Duodenal mucosa (tissue), 2 donors: ENCODE data around the gene HMG20B.

Experiments
- H3K27ac ChIP-seq: one replicate; pipeline ENCODE4 v1.7.0; 2013; ENCODE audit warnings: low read depth, low read length
- H3K27me3 ChIP-seq, 2 donors: one replicate each; pipeline ENCODE4 v1.7.0; 2013; ENCODE audit warnings: low read length in 2 of 2, control low read depth in 1 of 2; ENCODE audit not compliant: insufficient read depth in 2 of 2, control insufficient read depth in 1 of 2
- H3K36me3 ChIP-seq, 2 donors: one replicate each; pipeline ENCODE4 v1.7.0; 2013; ENCODE audit warnings: low read length in 2 of 2, control low read depth in 1 of 2; ENCODE audit not compliant: insufficient read depth in 2 of 2, control insufficient read depth in 1 of 2
- H3K4me1 ChIP-seq, 2 donors: one replicate each; pipeline ENCODE4 v1.7.0; 2013; ENCODE audit warnings: low read length in 2 of 2, control low read depth in 1 of 2; ENCODE audit not compliant: insufficient read depth in 2 of 2, control insufficient read depth in 1 of 2
- H3K4me3 ChIP-seq, 2 donors: one replicate each; pipeline ENCODE4 v1.7.0; 2013; ENCODE audit warnings: low read length in 2 of 2, low read depth in 1 of 2
- H3K9ac ChIP-seq, 2 donors: one replicate each; pipeline ENCODE4 v1.7.0; 2013; ENCODE audit warnings: low read length in 2 of 2, low read depth in 1 of 2
- H3K9me3 ChIP-seq, 2 donors: one replicate each; pipeline ENCODE4 v1.7.0; 2013; ENCODE audit warnings: low read length in 2 of 2, control low read depth in 1 of 2; ENCODE audit not compliant: control insufficient read depth in 1 of 2

The HMG20B gene

DNA sequence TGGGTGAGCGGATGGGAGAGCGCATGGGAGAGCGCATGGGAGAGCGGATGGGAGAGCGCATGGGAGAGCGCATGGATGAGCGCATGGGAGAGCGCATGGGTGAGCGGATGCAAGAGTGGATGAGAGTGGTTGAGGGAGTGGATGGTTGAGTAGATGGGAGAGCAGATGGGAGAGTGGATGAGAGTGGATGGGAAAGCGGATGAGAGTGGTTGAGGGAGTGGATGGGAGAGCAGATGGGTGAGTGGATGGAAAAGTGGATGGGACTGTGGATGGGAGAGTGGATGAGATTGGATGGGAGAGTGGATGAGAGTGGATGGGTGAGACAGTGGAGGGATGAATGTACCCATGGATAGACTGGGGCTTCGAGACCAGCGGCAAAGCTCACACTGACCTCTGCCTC is 42.4 kb upstream of the HMG20B start:
- H3K36me3 ChIP-seq: peaks cover 32 to 83% of the 10 kb centered on the region in 2 donors
- H3K9me3 ChIP-seq: no peaks in the 10 kb centered on the region
- H3K9ac ChIP-seq: no peak overlapping the region
- no peak overlapping the region for H3K4me3 ChIP-seq
- no peaks in the 10 kb centered on the region for H3K27me3 ChIP-seq
- H3K27ac ChIP-seq: no peak overlapping the region
- H3K4me1 ChIP-seq: no peaks in the 10 kb centered on the region

DNA sequence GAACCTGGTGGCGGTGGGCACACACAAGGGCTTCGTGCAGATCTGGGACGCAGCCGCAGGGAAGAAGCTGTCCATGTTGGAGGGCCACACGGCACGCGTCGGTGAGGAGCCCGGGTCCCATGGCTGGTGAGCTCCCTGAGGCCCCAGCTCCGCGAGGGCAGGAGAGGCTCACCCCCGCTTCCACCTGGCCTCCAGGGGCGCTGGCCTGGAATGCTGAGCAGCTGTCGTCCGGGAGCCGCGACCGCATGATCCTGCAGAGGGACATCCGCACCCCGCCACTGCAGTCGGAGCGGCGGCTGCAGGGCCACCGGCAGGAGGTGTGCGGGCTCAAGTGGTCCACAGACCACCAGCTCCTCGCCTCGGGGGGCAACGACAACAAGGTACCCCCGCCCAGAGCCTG is 41.0 kb upstream of the HMG20B start:
- no peak overlapping the region for H3K9ac ChIP-seq
- no peaks in the 10 kb centered on the region for H3K27me3 ChIP-seq
- no peak overlapping the region for H3K27ac ChIP-seq
- H3K36me3 ChIP-seq: peaks cover 40 to 76% of the 10 kb centered on the region in 2 donors
- no peaks in the 10 kb centered on the region for H3K4me1 ChIP-seq
- no peaks in the 10 kb centered on the region for H3K9me3 ChIP-seq
- no peak overlapping the region for H3K4me3 ChIP-seq

DNA sequence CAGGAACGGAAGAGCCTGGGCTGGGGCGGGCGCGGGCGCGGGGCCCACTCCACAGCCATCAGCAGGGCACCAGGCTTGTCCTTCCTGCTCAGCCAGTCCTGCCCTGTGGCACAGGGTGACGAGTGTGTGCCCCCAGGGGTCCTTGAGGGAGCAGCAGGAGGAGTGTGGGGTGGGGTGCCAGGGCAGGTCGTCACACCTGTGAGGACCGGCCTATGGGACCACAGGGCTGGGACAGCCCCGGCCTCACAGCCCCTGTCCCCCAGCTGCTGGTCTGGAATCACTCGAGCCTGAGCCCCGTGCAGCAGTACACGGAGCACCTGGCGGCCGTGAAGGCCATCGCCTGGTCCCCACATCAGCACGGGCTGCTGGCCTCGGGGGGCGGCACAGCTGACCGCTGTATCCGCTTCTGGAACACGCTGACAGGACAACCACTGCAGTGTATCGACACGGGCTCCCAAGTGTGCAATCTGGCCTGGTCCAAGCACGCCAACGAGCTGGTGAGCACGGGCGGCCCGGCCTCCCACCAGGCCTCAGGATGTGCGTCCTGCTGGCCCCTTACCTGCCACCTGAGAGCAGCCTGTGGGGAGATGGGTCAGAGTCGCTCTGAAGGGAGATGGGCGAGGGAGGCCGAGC is 40.5 kb upstream of the HMG20B start:
- no peaks in the 10 kb centered on the region for H3K9me3 ChIP-seq
- H3K4me3 ChIP-seq: no peak overlapping the region
- no peaks in the 10 kb centered on the region for H3K27me3 ChIP-seq
- H3K36me3 ChIP-seq: peaks cover 34 to 71% of the 10 kb centered on the region in 2 donors
- no peaks in the 10 kb centered on the region for H3K4me1 ChIP-seq
- H3K27ac ChIP-seq: no peak overlapping the region
- no peak overlapping the region for H3K9ac ChIP-seq

DNA sequence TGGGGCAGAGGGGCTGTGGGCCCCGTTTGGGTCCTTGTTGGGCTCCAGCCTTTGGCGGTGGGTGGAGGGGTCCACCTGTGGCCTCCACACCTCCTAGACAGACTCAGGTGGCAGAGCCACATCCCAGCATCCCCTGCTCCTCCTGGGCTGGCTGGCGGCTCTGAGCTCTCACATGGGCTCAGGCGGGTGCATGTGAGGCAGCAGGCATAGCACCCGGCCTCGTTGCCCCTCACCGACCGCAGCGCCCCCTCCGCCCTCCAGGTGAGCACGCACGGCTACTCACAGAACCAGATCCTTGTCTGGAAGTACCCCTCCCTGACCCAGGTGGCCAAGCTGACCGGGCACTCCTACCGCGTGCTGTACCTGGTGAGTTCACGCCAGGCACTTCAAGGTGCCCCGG is 39.7 kb upstream of the HMG20B start:
- Histone ChIP-seq H3K9me3 (no peaks in the 10 kb centered on the region), H3K4me1 (no peaks in the 10 kb centered on the region), H3K9ac (no peak overlapping the region), H3K4me3 (no peak overlapping the region), H3K27me3 (no peaks in the 10 kb centered on the region), H3K36me3 (peaks cover 29 to 67% of the 10 kb centered on the region in 2 donors), H3K27ac (no peak overlapping the region)

DNA sequence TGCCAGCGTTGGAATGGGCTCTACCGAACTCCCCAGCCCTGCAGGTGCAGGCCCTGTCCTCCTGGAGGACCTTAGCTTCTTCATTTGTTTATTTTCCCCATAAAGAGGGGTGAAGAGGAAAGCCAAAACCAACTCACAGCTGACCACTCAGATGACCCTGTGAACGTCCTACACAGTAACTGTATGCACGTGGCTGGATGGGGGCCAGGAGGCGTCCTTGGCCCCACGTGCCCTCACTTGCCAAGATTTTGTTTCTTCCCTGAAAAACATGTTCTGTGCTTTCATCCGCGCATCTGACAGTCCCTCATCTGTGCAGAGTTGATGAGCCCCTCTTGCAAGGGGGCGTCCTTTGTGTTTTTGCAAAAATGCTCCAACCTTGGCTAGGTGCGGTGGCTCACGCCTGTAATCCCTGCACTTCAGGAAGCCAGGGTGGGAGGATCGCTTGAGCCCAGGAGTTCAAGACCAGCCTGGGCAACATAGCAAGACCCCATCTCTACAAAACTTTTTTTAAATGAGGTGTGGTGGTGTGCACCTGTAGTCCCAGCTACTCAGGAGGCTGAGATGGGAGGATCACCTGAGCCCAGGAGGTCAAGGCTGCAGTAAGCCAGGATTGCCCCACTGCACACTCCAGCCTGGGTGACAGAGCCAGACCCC is 39.1 kb upstream of the HMG20B start:
- Histone ChIP-seq H3K27me3 (no peaks in the 10 kb centered on the region), H3K36me3 (peaks cover 27 to 65% of the 10 kb centered on the region in 2 donors), H3K9me3 (no peaks in the 10 kb centered on the region), H3K4me1 (no peaks in the 10 kb centered on the region), H3K27ac (no peak overlapping the region), H3K4me3 (no peak overlapping the region), H3K9ac (no peak overlapping the region)

DNA sequence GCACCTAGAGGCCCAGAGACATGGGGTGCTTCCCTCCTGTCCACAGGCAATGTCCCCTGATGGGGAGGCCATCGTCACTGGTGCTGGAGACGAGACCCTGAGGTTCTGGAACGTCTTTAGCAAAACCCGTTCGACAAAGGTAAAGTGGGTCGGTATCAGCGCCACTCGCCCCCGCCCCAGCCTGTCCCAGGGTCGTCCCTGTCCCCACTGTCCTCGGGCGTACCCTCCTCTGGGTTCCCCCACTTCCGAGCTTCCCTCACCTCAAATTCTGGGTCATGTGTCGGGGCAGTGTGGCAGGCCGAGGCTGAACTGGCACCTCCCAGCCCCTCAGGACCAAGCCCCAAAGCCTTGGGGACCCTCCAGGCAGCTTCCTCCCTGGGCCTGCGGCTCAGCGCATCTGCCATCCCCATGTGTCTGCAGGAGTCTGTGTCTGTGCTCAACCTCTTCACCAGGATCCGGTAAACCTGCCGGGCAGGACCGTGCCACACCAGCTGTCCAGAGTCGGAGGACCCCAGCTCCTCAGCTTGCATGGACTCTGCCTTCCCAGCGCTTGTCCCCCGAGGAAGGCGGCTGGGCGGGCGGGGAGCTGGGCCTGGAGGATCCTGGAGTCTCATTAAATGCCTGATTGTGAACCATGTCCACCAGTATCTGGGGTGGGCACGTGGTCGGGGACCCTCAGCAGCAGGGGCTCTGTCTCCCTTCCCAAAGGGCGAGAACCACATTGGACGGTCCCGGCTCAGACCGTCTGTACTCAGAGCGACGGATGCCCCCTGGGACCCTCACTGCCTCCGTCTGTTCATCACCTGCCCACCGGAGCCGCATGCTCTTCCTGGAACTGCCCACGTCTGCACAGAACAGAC is 38.1 kb upstream of the HMG20B start:
- Histone ChIP-seq H3K4me1 (no peaks in the 10 kb centered on the region), H3K9me3 (no peaks in the 10 kb centered on the region), H3K9ac (no peak overlapping the region), H3K27ac (no peak overlapping the region), H3K27me3 (no peaks in the 10 kb centered on the region), H3K36me3 (peaks cover 27 to 63% of the 10 kb centered on the region in 2 donors), H3K4me3 (no peak overlapping the region)

DNA sequence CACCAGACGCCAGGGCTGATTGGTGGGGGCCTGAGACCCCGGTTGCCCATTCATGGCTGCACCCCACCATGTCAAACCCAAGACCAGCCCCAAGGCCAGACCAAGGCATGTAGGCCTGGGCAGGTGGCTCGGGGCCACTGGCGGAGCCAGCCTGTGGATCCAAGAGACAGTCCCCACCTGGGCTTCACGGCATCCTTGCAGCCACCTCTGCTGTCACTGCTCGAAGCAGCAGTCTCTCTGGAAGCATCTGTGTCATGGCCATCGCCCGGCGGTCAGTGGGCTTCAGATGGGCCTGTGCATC is 37.6 kb upstream of the HMG20B start:
- Histone ChIP-seq H3K36me3 (peaks cover 27 to 62% of the 10 kb centered on the region in 2 donors), H3K27ac (no peak overlapping the region), H3K4me1 (no peaks in the 10 kb centered on the region), H3K9ac (no peak overlapping the region), H3K4me3 (no peak overlapping the region), H3K27me3 (no peaks in the 10 kb centered on the region), H3K9me3 (no peaks in the 10 kb centered on the region)

DNA sequence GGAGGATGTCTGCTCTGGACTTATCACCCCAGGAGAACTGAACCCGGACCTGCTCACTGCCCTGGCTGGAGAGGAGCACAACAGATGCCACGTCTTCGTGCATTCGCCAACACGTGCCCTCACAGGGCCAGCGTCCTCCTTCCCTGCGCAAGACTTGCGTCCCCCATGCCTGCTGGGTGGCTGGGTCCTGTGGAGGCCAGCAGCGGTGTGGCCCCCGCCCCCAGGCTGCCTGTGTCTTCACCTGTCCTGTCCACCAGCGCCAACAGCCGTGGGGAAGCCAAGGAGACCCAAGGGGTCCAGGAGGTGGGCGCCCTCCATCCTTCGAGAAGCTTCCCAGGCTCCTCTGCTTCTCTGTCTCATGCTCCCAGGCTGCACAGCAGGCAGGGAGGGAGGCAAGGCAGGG is 37.2 kb upstream of the HMG20B start:
- Histone ChIP-seq H3K36me3 (peaks cover 27 to 59% of the 10 kb centered on the region in 2 donors), H3K4me3 (no peak overlapping the region), H3K27me3 (no peaks in the 10 kb centered on the region), H3K4me1 (no peaks in the 10 kb centered on the region), H3K27ac (no peak overlapping the region), H3K9me3 (no peaks in the 10 kb centered on the region), H3K9ac (no peak overlapping the region)

DNA sequence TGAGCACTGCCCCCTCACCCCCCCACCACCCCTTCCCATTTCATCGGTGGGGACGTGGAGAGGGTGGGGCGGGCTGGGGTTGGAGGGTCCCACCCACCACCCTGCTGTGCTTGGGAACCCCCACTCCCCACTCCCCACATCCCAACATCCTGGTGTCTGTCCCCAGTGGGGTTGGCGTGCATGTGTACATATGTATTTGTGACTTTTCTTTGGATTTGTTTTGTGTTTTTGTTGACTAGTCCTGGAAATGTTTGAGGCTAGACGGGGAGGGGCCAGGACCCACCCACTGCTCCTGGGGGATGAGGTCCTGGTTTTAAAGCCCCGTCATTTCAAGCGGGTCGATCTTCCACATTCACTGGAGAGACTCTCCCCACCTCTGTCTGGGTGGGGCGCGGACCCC is 36.8 kb upstream of the HMG20B start:
- H3K9ac ChIP-seq: no peak overlapping the region
- H3K27me3 ChIP-seq: no peaks in the 10 kb centered on the region
- no peaks in the 10 kb centered on the region for H3K4me1 ChIP-seq
- no peaks in the 10 kb centered on the region for H3K9me3 ChIP-seq
- H3K36me3 ChIP-seq: peaks cover 27 to 54% of the 10 kb centered on the region in 2 donors
- no peak overlapping the region for H3K27ac ChIP-seq
- H3K4me3 ChIP-seq: no peak overlapping the region

DNA sequence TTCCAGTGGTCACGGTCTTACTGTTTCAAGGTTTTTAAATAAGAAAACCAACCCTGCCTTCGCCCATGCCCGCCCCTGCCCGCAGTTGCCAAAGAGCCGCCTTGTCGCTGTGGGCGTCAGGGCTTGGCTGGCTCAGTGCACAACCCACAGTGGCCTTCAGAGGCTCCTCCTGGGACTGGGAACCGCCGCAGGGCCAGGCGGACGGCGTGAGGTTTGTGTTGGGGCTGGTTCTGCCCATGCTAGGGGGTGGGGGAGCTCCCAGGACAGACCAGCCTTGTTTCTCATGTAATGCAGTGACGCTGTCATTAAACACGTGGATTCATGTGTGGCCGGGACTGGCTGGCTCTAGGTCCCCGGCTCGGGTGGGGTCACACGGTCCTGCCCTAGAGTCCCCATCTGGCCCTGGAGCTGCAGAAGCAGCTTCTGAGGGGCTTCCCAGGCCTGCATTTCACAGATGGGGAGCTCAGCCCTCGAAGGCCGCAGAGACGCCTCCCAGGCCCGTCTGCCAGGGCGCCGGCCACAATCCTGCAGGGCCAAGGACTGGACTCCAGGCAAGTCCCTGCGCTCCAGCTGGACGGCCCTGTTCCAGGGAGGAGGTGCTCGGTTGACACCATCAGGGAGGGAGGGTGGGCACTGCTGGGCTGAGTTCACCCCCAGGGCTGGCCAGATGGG is 36.2 kb upstream of the HMG20B start:
- H3K4me1 ChIP-seq: no peaks in the 10 kb centered on the region
- H3K4me3 ChIP-seq: no peak overlapping the region
- no peaks in the 10 kb centered on the region for H3K9me3 ChIP-seq
- H3K27me3 ChIP-seq: no peaks in the 10 kb centered on the region
- H3K36me3 ChIP-seq: peaks cover 25 to 49% of the 10 kb centered on the region in 2 donors
- no peak overlapping the region for H3K9ac ChIP-seq
- no peak overlapping the region for H3K27ac ChIP-seq
